ENCODE results near the gene ZNF593. TPM values are rescaled to one million over a fixed set of nuclear protein-coding genes. Genes with fewer than 3 reads are reported as not detected.

Gene ZNF593
- total and polyA plus RNA-seq, 12 donors: 10.7 to 159 (median 19.1) TPM

DNA sequence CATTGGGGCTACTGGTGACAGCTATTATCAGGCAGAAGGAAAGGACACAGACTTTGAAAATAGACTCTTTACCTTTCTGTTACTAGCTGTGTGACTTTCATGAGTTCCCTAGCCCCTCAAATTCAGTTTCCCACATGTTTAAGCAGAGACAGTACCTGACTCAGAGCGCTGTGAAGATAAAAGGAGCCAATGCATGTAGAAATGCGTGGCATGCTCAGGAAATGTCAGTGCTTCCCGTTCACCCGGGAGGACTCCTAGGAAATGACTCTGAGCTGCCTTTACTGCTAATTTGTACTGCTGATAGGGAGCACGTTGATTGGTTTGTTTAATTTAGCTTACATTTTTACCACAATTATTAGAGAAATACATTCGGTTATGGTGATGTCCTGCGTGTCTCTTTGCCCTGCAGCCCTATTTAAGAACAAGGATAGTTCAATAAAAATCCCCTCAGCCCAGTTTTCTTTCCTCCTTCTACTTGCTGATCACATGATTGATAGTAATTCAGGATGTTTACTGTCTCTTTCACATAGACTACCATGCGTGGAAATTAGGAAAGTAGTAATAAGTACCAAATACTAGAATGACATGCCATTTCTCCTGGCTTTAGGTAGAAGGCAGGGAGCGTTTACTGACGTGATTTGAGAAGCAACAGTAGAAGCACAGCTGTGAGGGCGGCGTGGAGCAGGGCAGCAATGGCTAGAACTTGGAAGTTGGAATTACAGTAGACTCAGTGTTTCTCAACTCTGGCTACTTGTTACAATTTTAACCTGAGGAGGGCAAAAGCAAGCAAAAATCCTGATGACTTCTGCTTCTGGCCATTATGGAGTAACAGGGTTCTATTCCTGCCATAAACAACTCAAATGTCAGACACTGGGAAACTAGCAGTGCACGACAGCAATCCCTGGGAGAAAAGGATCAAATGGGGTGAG is 42.2 kb upstream of the ZNF593 start:
- H3K4me3 ChIP-seq: peak overlapping the region in 2 of 10 donors; percentile 1 to 35
- peaks cover 0 to 23% (median 0%) of the 10 kb centered on the region in 9 donors for H3K36me3 ChIP-seq
- no peaks in the 10 kb centered on the region for H3K9me3 ChIP-seq
- no peaks in the 10 kb centered on the region for H3K27me3 ChIP-seq
- intact Hi-C loops (cut with DNase I): no loop called here
- ATAC-seq: peak in 3 of 8 donors; percentile 2 to 60 (median 46)
- H3K4me1 ChIP-seq: peaks cover 0 to 58% (median 33%) of the 10 kb centered on the region in 9 donors
- DNase-seq: no peak
- TF ChIP-seq, protein P1, sequence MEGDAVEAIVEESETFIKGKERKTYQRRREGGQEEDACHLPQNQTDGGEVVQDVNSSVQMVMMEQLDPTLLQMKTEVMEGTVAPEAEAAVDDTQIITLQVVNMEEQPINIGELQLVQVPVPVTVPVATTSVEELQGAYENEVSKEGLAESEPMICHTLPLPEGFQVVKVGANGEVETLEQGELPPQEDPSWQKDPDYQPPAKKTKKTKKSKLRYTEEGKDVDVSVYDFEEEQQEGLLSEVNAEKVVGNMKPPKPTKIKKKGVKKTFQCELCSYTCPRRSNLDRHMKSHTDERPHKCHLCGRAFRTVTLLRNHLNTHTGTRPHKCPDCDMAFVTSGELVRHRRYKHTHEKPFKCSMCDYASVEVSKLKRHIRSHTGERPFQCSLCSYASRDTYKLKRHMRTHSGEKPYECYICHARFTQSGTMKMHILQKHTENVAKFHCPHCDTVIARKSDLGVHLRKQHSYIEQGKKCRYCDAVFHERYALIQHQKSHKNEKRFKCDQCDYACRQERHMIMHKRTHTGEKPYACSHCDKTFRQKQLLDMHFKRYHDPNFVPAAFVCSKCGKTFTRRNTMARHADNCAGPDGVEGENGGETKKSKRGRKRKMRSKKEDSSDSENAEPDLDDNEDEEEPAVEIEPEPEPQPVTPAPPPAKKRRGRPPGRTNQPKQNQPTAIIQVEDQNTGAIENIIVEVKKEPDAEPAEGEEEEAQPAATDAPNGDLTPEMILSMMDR (IDR thresholded peaks at IDR 0.05): no peak
- 52 to 54% methylated on average over 13 of the region's 13 CpGs for WGBS, 2 donors
- H3K27ac ChIP-seq: peak overlapping the region in 4 of 10 donors; percentile 2 to 84 (median 12)

DNA sequence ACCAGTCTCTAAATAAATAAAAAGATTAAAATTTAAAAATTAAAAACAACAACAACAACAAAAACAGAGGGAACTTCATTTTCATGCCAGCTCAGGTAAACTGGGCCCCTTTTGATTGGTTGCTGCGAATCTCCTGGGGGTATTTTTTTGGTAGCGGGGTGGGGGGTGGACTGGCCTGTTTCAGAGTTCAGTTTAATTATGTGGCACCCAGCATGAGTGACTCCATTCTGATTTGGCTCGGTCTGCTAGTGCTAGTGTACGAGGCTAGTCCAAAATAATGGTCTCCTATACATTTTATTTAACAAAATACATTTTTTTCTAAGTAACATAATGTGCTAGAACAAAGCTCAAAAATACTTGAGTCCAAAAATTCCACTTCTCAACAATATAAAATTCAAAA is 39.9 kb upstream of the ZNF593 start:
- 93 to 95% methylated on average over 4 of the region's 4 CpGs for WGBS, 2 donors

DNA sequence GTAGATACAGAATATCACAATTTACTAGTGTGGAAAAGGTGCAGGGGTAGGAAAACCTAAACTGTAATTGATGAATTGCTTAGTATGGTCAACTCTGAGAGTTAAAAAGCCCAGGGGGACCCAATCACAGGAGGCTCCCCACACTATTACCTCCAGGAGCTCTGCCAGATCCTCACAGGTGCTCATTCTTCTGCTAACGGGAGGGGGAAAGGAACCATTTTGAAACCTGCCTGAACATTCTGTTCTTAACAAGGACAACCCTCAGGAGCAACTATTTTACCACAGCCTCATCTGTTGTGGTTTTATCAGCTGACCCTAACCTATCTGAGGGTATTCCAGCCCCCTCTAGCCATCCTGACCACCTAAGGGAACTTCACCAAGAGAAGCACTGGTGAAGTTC is 39.0 kb upstream of the ZNF593 start:
- H3K4me3 ChIP-seq: no peak overlapping the region
- H3K9me3 ChIP-seq: peaks cover 0 to 10% (median 0%) of the 10 kb centered on the region in 11 donors
- DNase-seq (no peak), ATAC-seq (no peak)
- peaks cover 0 to 27% (median 17%) of the 10 kb centered on the region in 9 donors for H3K4me1 ChIP-seq
- TF ChIP-seq, protein P1 (IDR thresholded peaks at IDR 0.05): no peak
- no peak overlapping the region for H3K27ac ChIP-seq
- no peaks in the 10 kb centered on the region for H3K27me3 ChIP-seq
- whole genome bisulfite sequencing, 2 donors: 68 to 74% methylated on average over 1 of the region's 1 CpG
- no peaks in the 10 kb centered on the region for H3K36me3 ChIP-seq
- intact Hi-C loops (cut with DNase I): no loop called here

More for the DNA sequence above, 39.9 kb upstream of the ZNF593 start:
- H3K27me3 ChIP-seq: no peaks in the 10 kb centered on the region
- DNase-seq (no peak), ATAC-seq (no peak)
- peaks cover 0 to 36% (median 19%) of the 10 kb centered on the region in 9 donors for H3K4me1 ChIP-seq
- H3K36me3 ChIP-seq: peaks cover 0 to under 1% (median 0%) of the 10 kb centered on the region in 9 donors
- H3K4me3 ChIP-seq: no peak overlapping the region
- no peak overlapping the region for H3K27ac ChIP-seq
- TF ChIP-seq, protein P1 (IDR thresholded peaks at IDR 0.05): no peak
- peaks cover 0 to 4% (median 0%) of the 10 kb centered on the region in 11 donors for H3K9me3 ChIP-seq
- intact Hi-C loops (cut with DNase I): no loop called here

DNA sequence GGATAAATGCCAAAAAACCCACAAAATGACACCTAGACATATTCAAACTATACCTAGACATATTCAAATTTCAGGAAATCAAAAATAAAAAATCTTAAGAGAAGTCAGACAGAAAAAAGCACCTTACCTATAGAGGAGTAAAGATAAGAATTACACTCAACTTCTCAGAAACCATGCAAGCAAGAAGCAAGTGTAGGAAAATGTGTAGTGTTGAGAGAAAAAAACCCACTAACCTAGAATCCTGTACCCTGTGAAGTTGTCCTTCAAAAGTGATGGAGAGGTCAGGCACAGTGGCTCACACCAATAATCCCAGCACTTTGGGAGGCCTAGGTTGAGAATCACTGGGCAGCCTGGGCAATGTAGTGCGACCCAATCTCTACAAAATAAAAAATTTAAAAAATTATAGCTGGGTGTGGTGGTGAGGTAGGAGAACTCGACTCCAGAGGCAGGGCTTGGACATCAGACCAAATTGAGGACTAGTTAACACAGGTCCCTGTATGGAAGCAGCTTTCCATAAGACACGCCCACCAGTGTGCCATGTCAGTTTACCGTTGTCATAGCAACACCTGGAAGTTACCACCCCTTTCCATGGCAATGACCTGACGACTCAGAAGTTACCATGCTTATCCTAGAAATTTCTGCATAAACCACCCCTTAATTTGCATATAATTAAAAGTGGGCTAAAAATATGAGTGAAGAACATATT is 37.4 kb upstream of the ZNF593 start:
- TF ChIP-seq, protein P1 (IDR thresholded peaks at IDR 0.05): no peak
- DNase-seq (no peak), ATAC-seq (no peak)
- WGBS, 2 donors: 81 to 86% methylated on average over 5 of the region's 5 CpGs
- Histone ChIP-seq H3K4me3 (no peak overlapping the region), H3K27me3 (no peaks in the 10 kb centered on the region), H3K27ac (no peak overlapping the region), H3K36me3 (no peaks in the 10 kb centered on the region), H3K9me3 (peaks cover 0 to 10% (median 0%) of the 10 kb centered on the region in 11 donors), H3K4me1 (peaks cover 0 to 11% (median 6%) of the 10 kb centered on the region in 9 donors)
- intact Hi-C loops (cut with DNase I): no loop called here
